OCI-LY3 (cell line): ENCODE measurements around the gene KCNK5.

ENCODE experiments used
- CTCF ChIP-seq: fragments of 200-600, 300-600 bp; sonication (generic); IDR thresholded peaks from 2 replicates; pipeline ENCODE4 v1.5.1; 2014; ENCODE audit warnings: antibody characterized with exemption, low read length, low read depth
- EZH2phosphoT487 ChIP-seq: fragments of 200-600 bp; shearing (Covaris generic); IDR thresholded peaks from 2 replicates; pipeline ENCODE4 v1.6.1; 2018; ENCODE audit warnings: antibody characterized with exemption, mixed run types, low read depth

- TF ChIP-seq CTCF (no peak), EZH2phosphoT487 (no peak)
These were observed 39.4 kb upstream of the KCNK5 start for GRCh38 chr6:39268721-39269120.
